GM18907 (cell line): Measurements from ENCODE around the gene AOC1.

Experiments used
- ATAC-seq: cut with Tn5 transposase; IDR thresholded peaks from one replicate; pipeline ENCODE4 v1.9.1; 2021; ENCODE audit warnings: mild to moderate bottlenecking, moderate library complexity; ENCODE audit not compliant: unreplicated experiment

AOC1 gene

GRCh38 chr7:150830937-150831336, 21.4 kb upstream of the AOC1 start:
- ATAC-seq: no peak

- no peak for ATAC-seq
Observed at GRCh38 chr7:150831851-150832250, 20.5 kb upstream of the AOC1 start.

GRCh38 chr7:150835019-150835418, 17.3 kb upstream of the AOC1 start:
- ATAC-seq: no peak

GRCh38 chr7:150835702-150836280, 16.5 kb upstream of the AOC1 start:
- ATAC-seq: no peak

- ATAC-seq: no peak
Observed at GRCh38 chr7:150838965-150839650, 13.2 kb upstream of the AOC1 start.

GRCh38 chr7:150842018-150842417, 10.3 kb upstream of the AOC1 start:
- ATAC-seq: no peak

- no peak for ATAC-seq
Observed at GRCh38 chr7:150842716-150843115, 9.6 kb upstream of the AOC1 start.

GRCh38 chr7:150845421-150845861, 6.9 kb upstream of the AOC1 start:
- no peak for ATAC-seq

GRCh38 chr7:150846291-150847115, 5.8 kb upstream of the AOC1 start:
- no peak for ATAC-seq

- no peak for ATAC-seq
Observed at GRCh38 chr7:150847536-150847935, 4.8 kb upstream of the AOC1 start.

GRCh38 chr7:150848111-150848510, 4.2 kb upstream of the AOC1 start:
- ATAC-seq: no peak

- no peak for ATAC-seq
Observed at GRCh38 chr7:150848561-150849115, 3.7 kb upstream of the AOC1 start.

- ATAC-seq: no peak
Observed at GRCh38 chr7:150849204-150849775, 3.0 kb upstream of the AOC1 start.

GRCh38 chr7:150850273-150850672, 2.0 kb upstream of the AOC1 start:
- no peak for ATAC-seq

- ATAC-seq: no peak
Observed at GRCh38 chr7:150851492-150852370, 586 bp upstream of the AOC1 start.

- no peak for ATAC-seq
Observed at GRCh38 chr7:150854066-150855000, 2.0 kb downstream of the AOC1 start.

- no peak for ATAC-seq
Observed at GRCh38 chr7:150855046-150855445, 2.7 kb downstream of the AOC1 start.

- ATAC-seq: no peak
Observed at GRCh38 chr7:150855476-150856302, 3.4 kb downstream of the AOC1 start.
